ENCODE measurements around the gene DCUN1D2.

GRCh38 chr13:113533161-113533840 lies 42.8 kb upstream of the DCUN1D2 start:
- no peak for TF ChIP-seq CTCF (IDR thresholded peaks at IDR 0.05)
- no peak for TF ChIP-seq POLR2A (IDR thresholded peaks at IDR 0.05)
